Epithelial cell of prostate (primary cell): ENCODE results near the gene SPEN.
"Not testable (repeated sequence)": the region's sequence is repeated elsewhere in the genome, so short reads cannot be mapped to it uniquely, and the experiment has no call there.

Source experiments
- DNase-seq: peaks from one replicate; pipeline ENCODE4 v3.0.0-alpha.2; 2011; ENCODE audit warnings: low read depth, low spot score
- H3K27ac ChIP-seq: fragments of 450-650 bp; 2 replicates; pipeline ENCODE4 v1.5.1; 2017; ENCODE audit warnings: mild to moderate bottlenecking

The SPEN gene

GRCh38 chr1:15847100-15847892 lies at the start of gene SPEN:
Gene SPEN (plus strand): TSS chr1:15847707. CDS start chr1:15848068, 361 bp downstream.
- DNase-seq: peak; percentile 84
- peak within 1 kb of the TSS; percentile 90 for H3K27ac ChIP-seq

GRCh38 chr1:15799004-15799867 lies 48.3 kb upstream of the SPEN start:
- DNase-seq: peak; percentile 87
- H3K27ac ChIP-seq: peak overlapping the region; percentile 100

- peak overlapping the region; percentile 100 for H3K27ac ChIP-seq
- DNase-seq: peak; percentile 72
These were observed 47.3 kb upstream of the SPEN start for GRCh38 chr1:15799928-15800835.

GRCh38 chr1:15802234-15802965 lies 45.1 kb upstream of the SPEN start:
- DNase-seq: no peak
- no peak overlapping the region for H3K27ac ChIP-seq

GRCh38 chr1:15803380-15803779 lies 44.1 kb upstream of the SPEN start:
- no peak for DNase-seq
- H3K27ac ChIP-seq: no peak overlapping the region

GRCh38 chr1:15804060-15804459 lies 43.4 kb upstream of the SPEN start:
- no peak overlapping the region for H3K27ac ChIP-seq
- no peak for DNase-seq

- DNase-seq: no peak
- no peak overlapping the region for H3K27ac ChIP-seq
These were observed 40.4 kb upstream of the SPEN start for GRCh38 chr1:15807121-15807520.

- not testable (repeated sequence) for DNase-seq
These were observed 40.0 kb upstream of the SPEN start, which contains the start of gene UQCRHL for GRCh38 chr1:15807549-15807948. Gene UQCRHL (minus strand): TSS chr1:15807649. CDS start chr1:15807649, 0 bp downstream.

GRCh38 chr1:15808955-15809354 lies 38.6 kb upstream of the SPEN start:
- no peak for DNase-seq
- no peak overlapping the region for H3K27ac ChIP-seq

More at GRCh38 chr1:15807549-15807948, 40.0 kb upstream of the SPEN start, which contains the start of gene UQCRHL:
- not testable (repeated sequence) for H3K27ac ChIP-seq

- H3K27ac ChIP-seq: no peak overlapping the region
- DNase-seq: no peak
These were observed 37.4 kb upstream of the SPEN start for GRCh38 chr1:15810073-15810472.

- no peak for DNase-seq
- peak overlapping the region; percentile 18 for H3K27ac ChIP-seq
These were observed 30.8 kb upstream of the SPEN start for GRCh38 chr1:15816674-15817073.

- H3K27ac ChIP-seq: no peak overlapping the region
- DNase-seq: no peak
These were observed 27.0 kb upstream of the SPEN start for GRCh38 chr1:15820478-15820877.

- no peak for DNase-seq
- H3K27ac ChIP-seq: no peak overlapping the region
These were observed 21.7 kb upstream of the SPEN start for GRCh38 chr1:15825800-15826199.

GRCh38 chr1:15826810-15827507 lies 20.5 kb upstream of the SPEN start:
- no peak for DNase-seq
- no peak overlapping the region for H3K27ac ChIP-seq

- H3K27ac ChIP-seq, DNase-seq: not testable (repeated sequence)
These were observed 19.9 kb upstream of the SPEN start for GRCh38 chr1:15827567-15827966.

- H3K27ac ChIP-seq, DNase-seq: not testable (repeated sequence)
These were observed 18.6 kb upstream of the SPEN start for GRCh38 chr1:15828931-15829330.

GRCh38 chr1:15830258-15830657 lies 17.2 kb upstream of the SPEN start:
- DNase-seq: no peak
- H3K27ac ChIP-seq: peak overlapping the region; percentile 100

GRCh38 chr1:15833069-15833679 lies 14.3 kb upstream of the SPEN start:
- peak overlapping the region; percentile 100 for H3K27ac ChIP-seq
- no peak for DNase-seq
